Measurements from ENCODE around the gene BCAS3.

Gene BCAS3

GRCh38 chr17:61392679-61393078 is 715.0 kb downstream of the BCAS3 start:
- DNase-seq, result no peak

GRCh38 chr17:61393550-61393903 is 715.9 kb downstream of the BCAS3 start:
- DNase-seq, result peak in 1 of 2 experiments; percentile 36

- DNase-seq, result no peak
These were observed 716.4 kb downstream of the BCAS3 start for GRCh38 chr17:61393904-61394629.

- DNase-seq, result no peak
These were observed 717.2 kb downstream of the BCAS3 start for GRCh38 chr17:61394630-61395408.

GRCh38 chr17:61395409-61395982 is 717.8 kb downstream of the BCAS3 start:
- DNase-seq, result no peak

DNA sequence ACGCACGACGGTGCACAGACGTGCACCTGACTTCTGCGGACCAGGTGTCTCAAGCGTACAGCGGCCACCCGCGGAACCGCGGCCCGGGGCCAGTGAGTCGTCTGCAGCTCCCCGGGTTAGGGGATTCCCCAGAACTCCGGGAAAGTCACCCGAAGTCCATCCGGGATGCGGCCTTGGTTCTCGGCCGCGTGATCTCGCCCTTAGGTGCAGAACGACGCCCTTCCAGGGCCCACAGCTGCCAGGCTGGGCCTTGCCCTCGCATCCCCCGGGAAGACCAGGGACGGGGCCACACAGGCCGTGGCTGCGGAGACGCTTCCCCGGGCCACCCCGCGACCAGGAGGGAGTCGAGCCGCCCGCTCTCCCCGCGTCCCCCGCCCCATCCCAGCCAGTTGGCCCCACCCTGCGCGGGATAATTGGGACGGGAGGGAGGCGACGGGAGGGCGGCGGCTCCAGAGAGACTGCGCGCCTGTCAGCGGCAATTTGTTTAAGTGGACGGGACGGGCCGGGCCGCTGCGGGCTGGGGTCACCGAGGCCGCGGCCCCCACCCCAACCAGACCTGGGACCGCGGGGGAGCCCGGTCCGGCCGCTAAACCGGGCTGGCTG is 718.4 kb downstream of the BCAS3 start:
- DNase-seq, result peak in 1 of 2 experiments; percentile 26

- DNase-seq, result no peak
These were observed 719.0 kb downstream of the BCAS3 start for GRCh38 chr17:61396586-61397085.

GRCh38 chr17:61397086-61397842 is 719.6 kb downstream of the BCAS3 start:
- peak in 1 of 2 experiments; percentile 27 for DNase-seq

DNA sequence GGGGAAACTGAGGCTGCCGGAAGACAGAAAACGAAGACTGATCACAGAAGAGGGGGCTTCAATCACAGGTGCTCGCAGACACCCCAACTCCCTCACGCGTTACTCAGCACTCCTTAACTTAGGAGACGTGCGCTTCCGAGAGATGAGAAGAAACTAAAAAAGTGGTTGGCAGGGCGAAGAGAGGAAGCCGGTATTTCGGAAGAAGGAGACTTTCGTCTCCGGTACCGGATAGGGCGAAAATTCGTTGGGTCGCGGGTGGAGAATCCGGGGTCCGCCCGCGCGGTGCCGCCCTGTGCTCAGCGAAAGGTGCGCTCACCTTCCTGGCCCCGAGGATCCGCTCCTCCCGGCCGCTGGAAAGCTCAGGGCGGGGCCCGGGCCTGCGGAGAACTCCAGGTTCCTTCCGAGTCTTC is 721.1 kb downstream of the BCAS3 start:
- no peak for DNase-seq

GRCh38 chr17:61399131-61400065 is 721.7 kb downstream of the BCAS3 start, which contains the start of gene TBX2:
Gene TBX2 (plus strand): TSS chr17:61399843. CDS start chr17:61400177, 334 bp downstream.
- DNase-seq, result peak in 1 of 2 experiments; percentile 38

DNA sequence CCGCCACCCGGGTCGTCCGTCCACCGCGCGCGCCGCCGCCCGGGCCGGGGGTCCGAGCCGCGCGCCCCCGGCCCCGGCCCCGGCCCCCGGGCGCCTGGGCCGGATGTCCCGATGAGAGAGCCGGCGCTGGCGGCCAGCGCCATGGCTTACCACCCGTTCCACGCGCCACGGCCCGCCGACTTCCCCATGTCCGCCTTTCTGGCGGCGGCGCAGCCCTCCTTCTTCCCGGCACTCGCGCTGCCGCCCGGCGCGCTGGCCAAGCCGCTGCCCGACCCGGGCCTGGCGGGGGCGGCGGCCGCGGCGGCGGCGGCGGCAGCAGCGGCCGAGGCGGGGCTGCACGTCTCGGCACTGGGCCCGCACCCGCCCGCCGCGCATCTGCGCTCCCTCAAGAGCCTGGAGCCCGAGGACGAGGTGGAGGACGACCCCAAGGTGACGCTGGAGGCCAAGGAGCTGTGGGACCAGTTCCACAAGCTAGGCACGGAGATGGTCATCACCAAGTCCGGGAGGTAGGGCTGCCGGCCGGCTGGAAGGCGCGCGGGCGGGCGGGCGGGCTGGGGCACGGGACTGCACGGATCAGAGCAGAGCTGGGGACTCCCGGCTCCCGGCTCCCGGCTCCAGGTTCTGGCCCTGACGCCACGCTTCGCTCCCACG is 722.5 kb downstream of the BCAS3 start:
- peak in 1 of 2 experiments; percentile 36 for DNase-seq

- peak in 1 of 2 experiments; percentile 38 for DNase-seq
These were observed 723.2 kb downstream of the BCAS3 start for GRCh38 chr17:61400717-61401388.

GRCh38 chr17:61401389-61402072 is 723.9 kb downstream of the BCAS3 start:
- peak in 1 of 2 experiments; percentile 26 for DNase-seq

GRCh38 chr17:61402073-61402541 is 724.5 kb downstream of the BCAS3 start:
- DNase-seq, result peak in 1 of 2 experiments; percentile 25

DNA sequence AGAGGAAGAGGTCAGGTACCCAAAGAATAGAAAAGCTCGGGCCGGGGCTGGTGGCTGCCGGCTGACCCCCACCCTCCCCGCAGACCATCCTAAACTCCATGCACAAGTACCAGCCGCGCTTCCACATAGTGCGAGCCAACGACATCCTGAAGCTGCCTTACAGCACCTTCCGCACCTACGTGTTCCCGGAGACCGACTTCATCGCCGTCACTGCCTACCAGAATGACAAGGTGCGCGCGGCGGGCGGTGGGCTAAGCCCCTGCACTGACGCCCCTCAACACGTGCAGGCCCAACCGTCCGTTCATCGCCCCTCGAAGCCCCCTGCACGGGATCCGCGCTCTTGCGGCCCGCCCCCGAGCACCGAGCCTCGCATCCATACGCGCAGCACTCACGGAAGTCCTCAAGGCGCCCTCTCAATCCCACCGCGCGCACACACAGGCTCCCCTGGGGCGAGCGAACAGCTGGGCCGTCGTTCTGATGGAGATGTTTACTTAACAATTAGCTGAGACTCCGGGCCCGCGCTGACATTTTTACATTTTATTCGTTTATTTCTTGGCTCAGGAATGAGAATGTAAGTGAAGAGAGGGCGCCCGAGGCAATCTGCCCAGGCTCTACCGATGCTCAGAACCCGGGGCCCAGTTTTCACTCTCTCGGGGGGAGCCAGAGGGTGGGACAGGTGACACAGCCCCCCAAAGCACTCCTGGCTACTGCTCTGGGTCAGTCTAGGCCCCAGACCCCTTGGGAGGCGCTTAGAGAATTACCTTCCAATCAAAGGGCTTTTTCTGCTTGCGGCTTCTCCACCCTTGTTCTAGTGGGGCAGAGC is 725.5 kb downstream of the BCAS3 start:
- peak; percentile 50 to 57 for DNase-seq

DNA sequence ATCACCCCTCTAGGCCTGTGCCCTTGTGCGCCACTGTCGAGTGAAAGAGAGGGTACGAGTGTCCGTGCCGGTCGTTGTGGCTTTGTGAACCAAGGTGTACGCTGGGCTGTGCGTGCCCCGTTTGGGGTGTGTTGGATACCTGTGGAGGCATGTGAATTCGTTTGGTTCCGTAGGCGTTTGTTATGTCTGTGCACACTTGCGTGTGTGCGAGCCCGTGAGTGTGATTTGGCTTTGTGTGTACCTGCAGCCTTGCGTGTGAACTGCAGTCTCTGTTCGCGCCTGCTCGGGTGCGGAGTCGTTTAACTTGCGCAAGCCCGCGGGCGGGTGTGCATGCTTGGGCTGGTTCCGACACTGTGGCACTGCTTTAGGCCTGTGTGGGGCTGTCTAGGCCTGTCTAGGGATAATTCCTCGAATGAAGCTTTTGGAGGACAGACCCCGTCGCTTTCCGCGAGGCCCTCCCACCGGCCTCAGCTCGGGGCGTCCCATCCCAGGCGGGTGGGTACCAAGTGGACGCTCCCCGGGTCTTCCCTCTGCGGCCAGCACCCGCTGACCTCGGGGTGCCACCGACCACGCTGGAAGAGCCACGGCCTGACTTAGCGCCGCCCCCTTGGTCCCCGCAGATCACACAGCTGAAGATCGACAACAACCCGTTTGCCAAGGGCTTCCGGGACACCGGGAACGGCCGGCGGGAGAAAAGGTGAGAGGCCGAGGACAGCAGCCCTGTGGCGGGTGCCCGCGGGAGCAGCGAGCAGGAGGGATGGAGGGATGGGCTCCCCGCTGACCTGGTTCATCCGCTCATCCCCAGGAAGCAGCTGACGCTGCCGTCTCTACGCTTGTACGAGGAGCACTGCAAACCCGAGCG is 726.4 kb downstream of the BCAS3 start:
- peak; percentile 49 to 50 for DNase-seq

- no peak for DNase-seq
These were observed 726.9 kb downstream of the BCAS3 start for GRCh38 chr17:61404663-61404912.
